Activated T-cell treated with anti-CD3 and anti-CD28 coated beads for 1 hour (primary cell): Measurements from ENCODE around the gene IFNA13.
A peak's percentile ranks its signal among the peaks of the same experiment; 100 is the strongest.

Source experiments
- DNase-seq: peaks from one replicate; pipeline ENCODE4 v3.0.0-alpha.2; 2020; ENCODE audit warnings: low read depth

The IFNA13 gene

DNA sequence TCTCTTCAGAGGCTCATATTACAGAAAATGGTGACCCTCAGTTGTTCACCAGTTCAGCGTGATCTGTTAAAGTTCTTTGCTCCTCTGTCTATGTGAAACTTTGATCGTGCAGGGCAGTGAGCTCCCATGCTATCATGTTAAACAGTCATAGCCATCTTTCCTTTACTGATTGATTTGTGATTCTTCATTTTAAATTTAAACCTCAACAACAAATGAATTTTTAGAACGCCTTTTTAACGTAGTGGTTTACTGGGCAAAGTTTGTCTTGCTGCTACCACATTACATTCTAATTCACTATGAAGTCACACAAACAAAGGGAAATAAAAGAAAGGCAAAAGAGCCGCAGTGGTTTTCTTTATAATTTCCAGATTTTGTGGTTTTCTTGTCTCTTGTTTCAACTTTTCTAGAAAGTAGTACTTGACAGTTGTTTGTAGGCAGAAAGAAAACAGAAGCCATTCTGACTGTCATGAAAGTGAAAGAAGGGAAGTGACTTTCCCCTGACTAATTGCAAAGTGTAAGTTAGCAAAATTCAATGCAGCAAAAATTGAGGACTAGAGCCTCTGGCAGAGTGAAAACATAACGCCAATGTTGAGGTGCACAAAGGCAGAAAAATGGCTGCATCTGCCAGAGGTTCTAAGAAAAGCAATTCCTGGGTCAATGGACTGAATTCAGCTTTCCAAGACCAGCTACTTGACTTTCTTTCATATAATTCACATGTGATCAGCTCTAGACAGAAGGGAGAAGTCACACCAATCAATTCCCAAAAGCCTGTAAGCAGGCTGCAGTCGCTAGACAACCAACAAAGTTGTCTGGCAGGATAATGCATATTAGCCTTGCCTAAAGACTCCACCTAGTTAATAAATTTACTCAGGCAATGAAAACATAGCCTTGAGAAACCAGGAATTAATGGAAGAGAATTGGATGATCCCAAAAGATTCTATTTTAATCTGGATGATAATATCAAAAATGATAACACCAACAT, 10.1 kb downstream of the IFNA13 start:
- DNase-seq, result no peak

DNA sequence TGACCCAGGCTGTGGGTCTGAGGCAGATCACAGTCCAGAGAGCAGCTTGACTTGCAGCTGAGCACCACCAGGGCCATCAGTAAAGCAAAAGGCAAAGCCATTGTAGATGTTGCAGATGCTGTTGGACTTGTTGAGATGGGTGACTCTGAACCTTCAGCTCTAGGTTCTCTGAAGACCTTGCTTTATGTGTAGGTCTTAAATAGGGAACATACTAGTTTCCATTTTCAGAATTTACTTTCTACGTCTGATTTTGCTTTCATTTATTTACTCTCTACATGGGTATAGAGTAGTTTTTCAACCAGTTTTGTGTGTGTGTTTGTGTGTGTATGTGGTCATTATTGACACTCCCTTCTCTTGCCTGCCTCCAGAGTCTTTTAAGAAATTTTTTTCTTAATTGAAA, 17.1 kb downstream of the IFNA13 start, which contains the start of gene IFNA6:
IFNA6 (minus strand) TSS at position 101 of the 400 bp plus-strand sequence; CDS start at position 101, 0 bp downstream.
- no peak for DNase-seq

DNA sequence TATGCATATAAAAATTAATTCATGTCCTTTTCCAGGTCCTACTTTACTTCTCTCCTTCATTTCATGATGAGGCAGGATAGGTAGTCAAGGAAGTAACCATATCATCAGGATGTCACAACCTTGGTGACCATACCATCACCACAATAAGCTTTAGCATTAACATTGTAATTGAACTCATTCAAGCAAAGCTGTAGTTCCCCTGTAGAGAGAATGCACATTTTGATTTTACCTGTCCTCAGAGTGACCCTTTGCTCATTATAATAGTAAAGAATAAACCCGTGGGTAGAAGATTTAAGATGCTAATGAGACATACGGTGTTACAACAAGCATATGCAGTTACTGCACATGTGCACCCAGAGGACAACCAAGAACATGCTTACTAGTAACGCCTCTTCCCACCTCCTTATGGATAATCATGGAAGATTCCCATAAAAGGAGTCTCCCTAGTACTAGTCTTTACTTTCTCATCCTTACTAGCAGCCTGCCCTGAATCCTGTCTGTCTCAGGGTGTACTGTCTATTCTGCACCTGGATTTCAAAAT, 19.4 kb downstream of the IFNA13 start:
- DNase-seq, result no peak

DNA sequence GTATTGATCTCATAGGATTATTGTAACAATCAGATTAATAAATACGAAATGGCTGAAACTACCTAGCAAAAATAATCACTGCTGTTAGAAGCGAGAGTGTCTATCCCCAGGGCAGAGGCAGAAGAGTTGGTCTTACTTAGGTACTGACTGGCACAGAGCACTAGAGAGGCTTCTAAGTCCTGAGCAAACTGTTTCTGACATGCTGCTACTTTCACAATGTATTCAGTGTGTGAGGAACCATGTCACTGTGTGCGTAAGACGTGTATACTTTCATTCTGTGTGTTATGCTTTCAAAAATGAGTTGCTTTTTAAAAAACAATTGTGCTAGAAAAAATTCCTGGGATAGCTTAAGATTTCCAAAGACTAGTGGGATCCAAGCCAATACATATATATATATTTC, 27.1 kb downstream of the IFNA13 start:
- no peak for DNase-seq

DNA sequence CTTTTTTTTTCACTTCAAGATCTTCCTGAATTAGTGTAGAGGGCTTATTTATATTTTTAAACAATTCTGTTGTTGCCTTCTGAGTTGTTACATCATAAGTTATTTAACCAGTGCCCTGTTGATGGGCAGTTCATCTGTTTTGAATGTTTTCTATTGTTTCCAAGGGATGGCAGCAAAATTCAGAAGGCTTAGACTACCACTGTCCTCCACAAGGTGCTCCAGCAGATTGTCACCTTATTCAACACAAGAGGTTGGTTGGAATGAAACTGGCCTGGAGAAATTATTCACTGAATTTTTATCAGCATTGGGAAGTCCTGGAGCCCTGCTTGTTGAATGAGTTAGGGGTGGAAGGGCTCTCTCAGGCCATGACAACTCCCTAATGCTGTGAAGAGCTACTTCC, 31.4 kb downstream of the IFNA13 start:
- DNase-seq, result no peak

DNA sequence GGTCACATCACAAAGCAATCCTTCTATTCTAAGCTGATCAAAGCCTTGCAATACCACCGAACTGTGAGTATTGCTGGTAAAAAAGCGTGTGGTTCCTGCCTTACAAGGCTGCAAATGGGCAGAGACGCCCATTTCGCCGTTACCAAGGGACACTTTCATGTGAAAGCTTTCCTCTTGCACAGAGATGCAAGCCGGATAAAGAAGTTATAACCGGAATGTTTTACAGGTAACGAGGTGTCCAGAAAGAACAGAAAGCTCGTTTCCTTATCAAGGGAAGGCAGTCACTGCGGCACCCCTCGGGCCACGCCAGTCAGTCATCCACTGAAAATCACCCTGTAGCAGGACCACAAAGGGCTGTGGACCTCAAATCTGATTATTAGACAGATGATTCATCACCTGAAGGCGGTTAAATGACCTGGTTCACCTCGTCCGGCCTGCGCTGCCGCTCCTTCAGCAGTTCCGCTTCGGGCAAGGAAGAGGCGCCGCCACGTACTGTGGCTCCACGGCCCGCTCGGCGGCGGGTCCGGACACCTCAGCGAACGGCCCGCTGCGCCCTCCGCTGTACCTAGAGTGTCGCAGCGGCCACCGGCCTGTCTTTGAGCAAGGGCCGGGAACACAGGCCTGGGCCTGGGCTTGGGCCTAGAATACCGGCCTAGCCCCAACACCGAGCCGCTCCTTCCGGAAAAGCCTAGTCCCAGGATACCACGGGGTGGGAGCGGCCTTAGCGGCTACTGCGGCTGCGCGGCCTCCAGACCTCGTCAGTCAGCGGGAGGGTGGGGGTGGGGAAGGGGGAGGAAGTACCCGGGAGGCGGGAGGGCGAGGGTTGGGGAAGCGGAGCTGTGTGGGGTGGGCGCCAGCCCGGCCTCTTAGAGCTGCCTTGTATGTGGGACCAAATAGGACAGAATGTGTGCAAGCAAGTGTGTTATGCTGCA, 32.9 kb downstream of the IFNA13 start, which contains the start of gene KLHL9:
KLHL9 (minus strand) TSS at position 704 of the 932 bp plus-strand sequence; CDS start at position 159, 545 bp downstream.
- DNase-seq, result peak; percentile 77

DNA sequence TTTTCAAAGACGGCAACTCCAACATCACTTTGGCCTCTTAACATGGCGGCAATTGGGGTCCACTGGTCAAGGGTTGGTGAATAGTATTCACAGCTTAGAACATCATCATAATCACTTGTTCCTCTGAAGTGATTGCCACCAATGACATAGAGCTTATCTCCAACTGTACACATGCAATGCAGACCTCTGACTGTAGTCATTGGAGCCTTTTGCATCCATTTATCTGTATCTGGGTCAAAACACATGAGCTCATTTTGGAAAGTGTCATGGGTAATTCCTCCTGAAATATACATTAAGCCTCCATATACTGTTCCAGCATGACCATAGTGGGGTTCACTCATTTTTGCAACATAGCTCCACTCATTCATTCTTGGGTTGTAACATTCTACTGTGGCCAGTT, 34.6 kb downstream of the IFNA13 start:
- no peak for DNase-seq

DNA sequence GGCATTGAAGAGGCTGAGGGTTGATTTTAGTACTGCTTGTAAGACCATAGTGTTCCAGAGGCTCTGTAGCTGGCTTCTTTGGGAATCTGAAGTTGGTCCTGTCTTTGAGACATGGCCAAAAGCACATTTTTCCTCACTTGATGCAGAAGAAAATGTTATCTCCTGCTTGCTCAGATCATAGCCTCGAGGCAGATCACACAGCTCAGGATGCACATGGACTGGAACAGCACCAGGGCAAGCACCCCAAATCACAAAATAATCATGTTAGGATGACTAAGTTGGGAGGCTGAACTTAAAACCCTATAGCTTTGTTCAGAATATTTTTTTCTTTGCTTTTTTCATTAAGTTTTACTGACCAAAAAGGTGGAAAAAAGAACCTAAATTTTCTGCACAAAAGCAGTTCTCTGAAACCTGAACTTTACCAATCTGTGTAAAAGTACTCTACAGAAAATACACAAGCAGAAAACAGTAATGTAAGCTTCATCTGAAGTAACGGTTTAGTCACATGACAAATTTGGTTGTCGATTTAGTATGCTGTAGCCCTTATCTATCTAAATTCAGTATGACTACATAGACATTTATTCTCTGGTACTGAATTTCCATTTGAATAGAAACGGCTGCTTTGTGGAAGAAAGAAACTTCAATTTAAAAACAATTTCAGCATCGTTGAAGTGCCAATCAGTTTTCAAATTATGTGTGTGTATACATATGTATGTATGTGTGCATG, 36.0 kb downstream of the IFNA13 start:
- no peak for DNase-seq

DNA sequence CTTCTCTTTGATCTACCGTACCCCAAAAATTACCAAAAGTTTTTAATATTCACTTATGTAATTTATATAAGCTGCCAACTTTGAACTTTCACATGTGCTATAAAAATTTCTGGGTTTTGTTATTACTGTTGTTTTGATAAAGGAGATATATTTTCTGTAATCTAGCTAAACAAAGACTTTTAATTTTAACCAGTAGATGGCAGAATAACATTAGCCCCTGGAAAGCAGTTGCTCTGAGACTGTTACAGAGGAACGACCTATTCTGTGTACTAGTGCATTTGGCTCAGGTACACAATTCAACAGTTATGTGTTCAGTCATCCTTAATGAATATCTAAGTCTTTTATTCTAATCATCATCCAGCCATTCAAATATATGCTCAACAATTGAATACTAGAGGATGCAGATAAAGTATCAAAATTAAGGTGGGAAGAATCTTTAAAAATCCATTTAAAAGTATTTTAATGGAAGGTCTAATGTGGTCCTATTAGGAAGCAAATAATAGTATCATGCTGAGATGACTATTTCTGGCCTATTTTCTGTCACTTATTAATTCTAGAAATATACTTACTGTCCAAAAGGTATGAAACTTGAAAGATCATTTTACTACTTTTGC, 41.2 kb downstream of the IFNA13 start:
- no peak for DNase-seq

DNA sequence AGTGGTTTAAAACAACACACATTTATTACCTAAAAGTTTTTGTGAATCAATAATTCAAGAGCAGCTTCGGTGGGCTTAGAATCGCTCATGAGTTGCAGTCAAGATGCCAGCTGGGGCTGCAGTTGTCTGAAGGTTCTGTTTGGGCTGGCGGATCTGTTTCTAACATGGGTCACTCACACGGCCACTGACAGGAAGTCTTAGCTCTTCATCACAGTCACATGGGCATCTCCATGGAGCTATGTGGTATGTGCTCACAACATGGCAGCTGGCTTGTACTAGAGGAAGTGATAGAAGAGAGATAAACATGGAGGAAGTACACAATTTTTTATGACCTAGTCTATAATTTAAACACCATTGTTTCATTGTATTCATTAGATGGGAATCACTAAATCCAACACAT, 43.8 kb downstream of the IFNA13 start:
- no peak for DNase-seq

DNA sequence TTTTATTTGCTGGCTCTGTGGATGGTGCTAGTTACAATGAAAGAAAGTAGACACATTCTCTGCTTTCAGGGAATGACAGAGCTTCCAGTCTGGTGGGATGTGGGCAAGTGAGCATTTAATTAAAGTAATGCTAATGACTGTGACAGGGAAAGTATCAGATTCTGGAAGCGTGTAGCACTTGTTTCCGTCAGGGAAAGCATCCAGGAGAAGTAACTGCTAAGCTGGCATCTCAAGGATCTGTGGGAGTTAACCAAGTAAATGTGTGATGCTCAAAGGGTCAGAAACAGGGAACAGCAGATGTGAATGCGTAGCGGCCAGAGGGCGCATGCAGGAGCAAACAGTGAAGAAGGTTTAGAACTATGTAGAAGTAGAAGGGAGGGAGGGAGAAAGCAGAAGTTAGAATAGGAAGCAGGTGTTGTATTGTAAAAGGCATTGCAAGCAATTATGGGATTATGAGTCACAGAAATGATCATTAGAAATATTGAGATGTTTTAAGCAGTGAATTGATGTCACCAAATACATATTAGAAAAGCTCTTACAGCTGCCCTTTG, 44.9 kb downstream of the IFNA13 start:
- DNase-seq, result no peak

DNA sequence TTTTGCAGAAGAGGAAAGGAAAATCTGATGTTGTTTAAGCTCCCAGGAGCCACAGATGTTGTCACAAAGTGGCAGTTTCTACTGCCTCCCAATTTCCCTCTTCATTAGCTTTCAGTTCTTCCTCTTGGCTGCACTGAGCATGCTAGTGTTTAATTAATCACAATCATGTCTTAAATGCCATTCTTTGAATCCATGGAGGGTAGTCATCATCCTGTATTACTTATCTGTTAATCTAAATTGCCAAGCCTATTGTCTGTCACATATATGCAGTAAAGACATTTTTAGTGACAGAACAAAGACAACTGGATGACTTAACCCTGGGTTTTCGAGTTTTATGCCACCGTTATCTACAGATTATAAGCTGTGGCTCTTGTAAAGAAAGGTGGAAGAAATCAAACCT, 47.4 kb downstream of the IFNA13 start:
- no peak for DNase-seq

DNA sequence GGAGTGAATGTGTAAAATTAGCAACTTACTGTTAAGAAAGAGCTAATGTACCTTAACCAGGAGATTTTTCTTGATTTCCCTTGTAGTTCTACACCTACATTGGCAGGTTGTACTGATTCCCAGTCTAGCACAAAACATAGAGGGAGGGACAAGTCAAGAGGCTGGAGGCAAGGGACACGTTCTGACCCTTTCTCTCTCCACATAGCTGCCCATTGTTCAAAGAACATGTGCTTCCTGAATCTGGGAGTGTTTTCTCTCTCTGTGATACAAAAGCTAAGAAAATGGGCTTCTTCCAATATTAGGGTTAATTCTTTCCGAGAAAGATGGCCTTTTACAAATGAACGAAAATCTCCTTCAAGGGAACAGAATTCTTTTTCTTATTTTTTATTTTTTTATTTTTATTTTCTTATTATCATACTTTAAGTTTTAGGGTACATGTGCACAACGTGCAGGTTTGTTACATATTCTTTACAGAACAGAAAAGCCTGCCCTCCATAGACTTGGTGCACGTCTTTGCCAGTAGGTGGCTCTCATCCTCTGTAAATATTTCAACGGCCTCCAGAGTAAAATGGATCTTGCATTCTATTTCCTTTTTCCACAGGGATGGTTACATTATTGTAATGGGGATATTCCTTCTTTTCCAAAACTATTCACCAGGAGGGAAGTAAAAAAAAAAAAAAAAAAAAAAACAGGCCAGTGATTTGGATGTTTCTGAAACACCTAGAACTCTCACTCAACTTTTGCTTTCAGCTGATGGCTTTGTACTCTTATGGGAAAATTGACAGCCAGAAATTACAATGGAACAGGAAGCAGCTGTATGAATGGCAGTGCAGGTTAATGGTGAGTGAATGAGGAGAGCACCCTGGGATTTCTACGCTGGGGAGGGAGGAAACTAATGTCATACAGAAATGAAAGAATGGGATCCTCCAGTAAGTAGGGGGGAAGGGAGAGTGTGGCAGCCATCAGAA, 49.6 kb downstream of the IFNA13 start:
- no peak for DNase-seq
